IMR-90 (cell line): ENCODE measurements around the gene EPB41L2. TPM values are rescaled to one million over a fixed set of nuclear protein-coding genes. Genes with fewer than 3 reads are reported as not detected.

Source experiments
- ATAC-seq: fragments of 200-7000 bp; cut with Tn5 transposase; 2 replicates; pipeline ENCODE4 v1.9.1; 2020; ENCODE audit warnings: low read depth, mild to moderate bottlenecking, moderate library complexity
- BruUV-seq: library from RNA; stranded (reverse); fragments of 400-500 nt; replicated peaks from 2 replicates; lab custom pipeline; 2021; lab: Mats Ljungman, UMichigan
- CTCF ChIA-PET: fragments of 300-600 bp; formaldehyde crosslinking; extraction: SDS; loops from one replicate; lab custom pipeline; 2021; ENCODE audit warnings: antibody characterized with exemption; lab: Yijun Ruan, JAX
- POLR2A ChIA-PET: fragments of 300-600 bp; sonication (Branson Sonifier 250); formaldehyde crosslinking; loops from one replicate; lab custom pipeline; 2022; ENCODE audit warnings: antibody characterized with exemption; ENCODE audit not compliant: unreplicated experiment; lab: Charles Lee
- DNase-seq: peaks from one replicate; pipeline ENCODE4 v3.0.0; 2013
- H2AFZ ChIP-seq: replicated peaks from 2 replicates; pipeline ENCODE3; 2013; ENCODE audit warnings: low read length, mild to moderate bottlenecking; ENCODE audit not compliant: poor library complexity
- H2AK5ac ChIP-seq: 2 replicates; pipeline ENCODE4 v1.6.1; 2013; ENCODE audit warnings: low read depth, low read length, inconsistent platforms
- H2AK9ac ChIP-seq: replicated peaks from 2 replicates; pipeline ENCODE3; 2013; ENCODE audit warnings: mild to moderate bottlenecking, low read depth, low read length, moderate library complexity; ENCODE audit not compliant: poor library complexity
- H2BK120ac ChIP-seq: 2 replicates; pipeline ENCODE4 v1.6.1; 2013; ENCODE audit warnings: low read depth, low read length, inconsistent platforms
- H2BK15ac ChIP-seq: 3 replicates; pipeline ENCODE4 v1.6.1; 2013; ENCODE audit warnings: low read depth, low read length, inconsistent platforms
- H2BK20ac ChIP-seq: 2 replicates; pipeline ENCODE4 v1.6.1; 2013; ENCODE audit warnings: low read depth, mild to moderate bottlenecking, inconsistent platforms, low read length, moderate library complexity
- H2BK5ac ChIP-seq: 2 replicates; pipeline ENCODE4 v1.6.1; 2013; ENCODE audit warnings: mild to moderate bottlenecking, low read depth, low read length, inconsistent platforms; ENCODE audit not compliant: poor library complexity, severe bottlenecking
- H3K14ac ChIP-seq: replicated peaks from 2 replicates; pipeline ENCODE4 v1.6.1; 2013; ENCODE audit warnings: low read depth, low read length, inconsistent platforms
- H3K18ac ChIP-seq: 2 replicates; pipeline ENCODE4 v1.6.1; 2013; ENCODE audit warnings: low read depth, low read length, control low read depth
- H3K23ac ChIP-seq: 2 replicates; pipeline ENCODE4 v1.6.1; 2013; ENCODE audit warnings: low read depth, low read length, inconsistent platforms
- H3K27ac ChIP-seq: 2 replicates; pipeline ENCODE4 v1.5.1; 2013; ENCODE audit warnings: mild to moderate bottlenecking, control low read depth, low read length; ENCODE audit not compliant: insufficient read depth
- H3K27me3 ChIP-seq: 2 replicates; pipeline ENCODE4 v1.6.1; 2013; ENCODE audit warnings: low read length; ENCODE audit not compliant: control insufficient read depth, insufficient read depth
- H3K36me3 ChIP-seq: 2 replicates; pipeline ENCODE4 v1.6.1; 2013; ENCODE audit warnings: low read length, mixed read lengths; ENCODE audit not compliant: control insufficient read depth, insufficient read depth
- H3K4ac ChIP-seq: 2 replicates; pipeline ENCODE4 v1.6.1; 2013; ENCODE audit warnings: low read depth, low read length, inconsistent platforms
- H3K4me1 ChIP-seq: 2 replicates; pipeline ENCODE4 v1.6.1; 2013; ENCODE audit warnings: low read length, mixed read lengths; ENCODE audit not compliant: control insufficient read depth, insufficient read depth
- H3K4me2 ChIP-seq: 2 replicates; pipeline ENCODE4 v1.6.1; 2013; ENCODE audit warnings: low read depth, mild to moderate bottlenecking, control low read depth, low read length, moderate library complexity
- H3K4me3 ChIP-seq: 2 replicates; pipeline ENCODE4 v1.5.1; 2013; ENCODE audit warnings: low read depth, mild to moderate bottlenecking, control low read depth, low read length, moderate library complexity; ENCODE audit not compliant: insufficient read depth
- H3K56ac ChIP-seq: 2 replicates; pipeline ENCODE4 v1.6.1; 2013; ENCODE audit warnings: low read length, inconsistent platforms; ENCODE audit not compliant: insufficient read depth; ENCODE audit errors: extremely low read depth
- H3K79me1 ChIP-seq, 2 experiments: 2 replicates each; pipeline ENCODE4 v1.6.1; 2013; ENCODE audit warnings: low read length in 2 of 2, inconsistent platforms in 1 of 2, low read depth in 1 of 2
- H3K9ac ChIP-seq: 2 replicates; pipeline ENCODE4 v1.6.1; 2013; ENCODE audit warnings: low read depth, low read length, control low read depth
- H3K9me1 ChIP-seq: 2 replicates; pipeline ENCODE4 v1.6.1; 2013; ENCODE audit warnings: low read length, inconsistent platforms; ENCODE audit not compliant: insufficient read depth
- H3K9me3 ChIP-seq: 2 replicates; pipeline ENCODE4 v1.6.1; 2013; ENCODE audit warnings: low read length; ENCODE audit not compliant: control insufficient read depth, insufficient read depth
- H4K20me1 ChIP-seq: 2 replicates; pipeline ENCODE4 v1.6.1; 2013; ENCODE audit warnings: low read length, inconsistent platforms; ENCODE audit not compliant: insufficient read depth
- H4K5ac ChIP-seq: 2 replicates; pipeline ENCODE4 v1.6.1; 2013; ENCODE audit warnings: mild to moderate bottlenecking, low read depth, low read length, control low read depth
- H4K8ac ChIP-seq, 2 experiments: 2 replicates each; pipeline ENCODE4 v1.6.1; 2013; ENCODE audit warnings: low read depth in 2 of 2, low read length in 2 of 2, control low read depth in 1 of 2, inconsistent platforms in 1 of 2
- H4K91ac ChIP-seq: 2 replicates; pipeline ENCODE4 v1.6.1; 2013; ENCODE audit warnings: low read depth, low read length, inconsistent platforms; ENCODE audit not compliant: insufficient read depth
- BHLHE40 ChIP-seq: fragments of 150-350 bp; IDR thresholded peaks from 2 replicates; pipeline ENCODE4 v1.6.1; 2016; ENCODE audit warnings: mild to moderate bottlenecking, low read depth, low read length
- CHD1 ChIP-seq: IDR thresholded peaks from 2 replicates; pipeline ENCODE4 v1.6.1; 2012; ENCODE audit warnings: low read depth, low read length, improper control_type of control experiment
- NFE2L2 ChIP-seq: fragments of 150-350 bp; IDR thresholded peaks from 2 replicates; pipeline ENCODE4 v1.6.1; 2016; ENCODE audit warnings: low read depth, mild to moderate bottlenecking, low read length
- RAD21 ChIP-seq: IDR thresholded peaks from 2 replicates; pipeline ENCODE4 v1.6.1; 2012; ENCODE audit warnings: low read length, improper control_type of control experiment
- WGBS, 2 experiments: methylation state at CpG; one replicate each; pipeline versions ENCODE4 v1.1.5 to v1.1.7; 2013; ENCODE audit warnings: missing lambda C conversion rate in 2 of 2; ENCODE audit not compliant: insufficient read length in 1 of 2; ENCODE audit errors: extremely low coverage in 2 of 2; 5-methylcytosine and 5-hydroxymethylcytosine counted together
- dilution Hi-C: fragments of 300-500 bp; cut with HindIII; formaldehyde crosslinking; loops from one replicate; pipeline ENCODE4 v1.14.3; 2018; ENCODE audit warnings: low sequenced_read_pairs; ENCODE audit not compliant: unreplicated experiment
- in situ Hi-C: fragments of 300-500 bp; cut with MboI; formaldehyde crosslinking; loops from 3 replicates; pipeline ENCODE4 v1.14.3; 2019; ENCODE audit warnings: low sequenced_read_pairs, inconsistent platforms, mixed read lengths
- intact Hi-C: fragments of 100-400 bp; cut with micrococcal nuclease; formaldehyde crosslinking; loops from 2 replicates; pipeline ENCODE4 v1.10.0; 2022
- polyA plus RNA-seq, 3 experiments: library from polyadenylated mRNA; depleted of rRNA; stranded (reverse); fragments of >200 nt; gene quantifications; 2 replicates each; pipeline ENCODE4 v1.2.3, GENCODE V29; 2012; ENCODE audit warnings: low replicate concordance in 1 of 3
- total RNA-seq: library from RNA; depleted of rRNA; stranded (reverse); fragments of >200 nt; gene quantifications from 2 replicates; pipeline ENCODE4 v1.2.3, GENCODE V29; 2012
- TF ChIP-seq, protein P1 (sequence below): conservative IDR thresholded peaks from 2 replicates; pipeline ENCODE4 v1.5.1; 2012; ENCODE audit warnings: mild to moderate bottlenecking, low read depth, low read length, improper control_type of control experiment
- TF ChIP-seq, protein P2 (sequence below): fragments of 150-350 bp; IDR thresholded peaks from 2 replicates; pipeline ENCODE4 v1.6.1; 2017; ENCODE audit warnings: mild to moderate bottlenecking, antibody characterized with exemption, low read length, low read depth

Gene EPB41L2
- total and polyA plus RNA-seq, 2 of the 4 experiments (the other 2 are of a cell fraction) = 85.7 to 99.8 TPM

- Histone ChIP-seq H3K9me3 (peaks cover 2% of the 10 kb centered on the region), H4K8ac (no peak overlapping the region), H3K9me1 (no peaks in the 10 kb centered on the region; the same call in 1 of the 2 replicates), H2BK15ac (no peak overlapping the region), H4K5ac (no peak overlapping the region), H3K4me3 (no peak overlapping the region), H2BK20ac (no peak overlapping the region), H2AK5ac (no peak overlapping the region), H3K18ac (no peak overlapping the region), H3K4me2 (no peak overlapping the region), H3K4ac (no peak overlapping the region), H3K4me1 (peaks cover 2% of the 10 kb centered on the region; the same call in 1 of the 2 replicates), H2BK120ac (no peak overlapping the region), H3K9ac (no peak overlapping the region), H3K27me3 (no peaks in the 10 kb centered on the region), H2BK5ac (no peak overlapping the region), H2AK9ac (no peak overlapping the region), H3K79me1 (peaks cover 28 to 62% of the 10 kb centered on the region in 2 experiments), H4K20me1 (peaks cover 18% of the 10 kb centered on the region; the same call in 1 of the 2 replicates), H3K14ac (no peak overlapping the region), H4K91ac (no peak overlapping the region), H3K36me3 (peaks cover 2% of the 10 kb centered on the region), H3K56ac (no peak overlapping the region), H3K27ac (no peak overlapping the region), H2AFZ (no peak overlapping the region), H3K23ac (no peak overlapping the region)
- no CpG with 5 or more reads among the region's 5 CpGs for WGBS, 2 experiments
- CTCF ChIA-PET = no interaction called here
- POLR2A ChIA-PET = no interaction called here
- ATAC-seq (no peak), DNase-seq (no peak)
- TF ChIP-seq, protein P1, sequence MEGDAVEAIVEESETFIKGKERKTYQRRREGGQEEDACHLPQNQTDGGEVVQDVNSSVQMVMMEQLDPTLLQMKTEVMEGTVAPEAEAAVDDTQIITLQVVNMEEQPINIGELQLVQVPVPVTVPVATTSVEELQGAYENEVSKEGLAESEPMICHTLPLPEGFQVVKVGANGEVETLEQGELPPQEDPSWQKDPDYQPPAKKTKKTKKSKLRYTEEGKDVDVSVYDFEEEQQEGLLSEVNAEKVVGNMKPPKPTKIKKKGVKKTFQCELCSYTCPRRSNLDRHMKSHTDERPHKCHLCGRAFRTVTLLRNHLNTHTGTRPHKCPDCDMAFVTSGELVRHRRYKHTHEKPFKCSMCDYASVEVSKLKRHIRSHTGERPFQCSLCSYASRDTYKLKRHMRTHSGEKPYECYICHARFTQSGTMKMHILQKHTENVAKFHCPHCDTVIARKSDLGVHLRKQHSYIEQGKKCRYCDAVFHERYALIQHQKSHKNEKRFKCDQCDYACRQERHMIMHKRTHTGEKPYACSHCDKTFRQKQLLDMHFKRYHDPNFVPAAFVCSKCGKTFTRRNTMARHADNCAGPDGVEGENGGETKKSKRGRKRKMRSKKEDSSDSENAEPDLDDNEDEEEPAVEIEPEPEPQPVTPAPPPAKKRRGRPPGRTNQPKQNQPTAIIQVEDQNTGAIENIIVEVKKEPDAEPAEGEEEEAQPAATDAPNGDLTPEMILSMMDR = no peak
- TF ChIP-seq, protein P2, sequence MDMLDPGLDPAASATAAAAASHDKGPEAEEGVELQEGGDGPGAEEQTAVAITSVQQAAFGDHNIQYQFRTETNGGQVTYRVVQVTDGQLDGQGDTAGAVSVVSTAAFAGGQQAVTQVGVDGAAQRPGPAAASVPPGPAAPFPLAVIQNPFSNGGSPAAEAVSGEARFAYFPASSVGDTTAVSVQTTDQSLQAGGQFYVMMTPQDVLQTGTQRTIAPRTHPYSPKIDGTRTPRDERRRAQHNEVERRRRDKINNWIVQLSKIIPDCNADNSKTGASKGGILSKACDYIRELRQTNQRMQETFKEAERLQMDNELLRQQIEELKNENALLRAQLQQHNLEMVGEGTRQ = no peak
- TF ChIP-seq CHD1 = no peak
- no peak for TF ChIP-seq RAD21
- TF ChIP-seq BHLHE40 = no peak
- no peak for TF ChIP-seq NFE2L2
- BruUV-seq = no TSS peak
- in situ Hi-C loops = no loop called here
- dilution Hi-C loops = no loop called here
- intact Hi-C loops = no loop called here
Observed at GRCh38 chr6:131048459-131048858, 14.6 kb downstream of the EPB41L2 start.
